ENCODE measurements around the gene CMTM8.

DNA sequence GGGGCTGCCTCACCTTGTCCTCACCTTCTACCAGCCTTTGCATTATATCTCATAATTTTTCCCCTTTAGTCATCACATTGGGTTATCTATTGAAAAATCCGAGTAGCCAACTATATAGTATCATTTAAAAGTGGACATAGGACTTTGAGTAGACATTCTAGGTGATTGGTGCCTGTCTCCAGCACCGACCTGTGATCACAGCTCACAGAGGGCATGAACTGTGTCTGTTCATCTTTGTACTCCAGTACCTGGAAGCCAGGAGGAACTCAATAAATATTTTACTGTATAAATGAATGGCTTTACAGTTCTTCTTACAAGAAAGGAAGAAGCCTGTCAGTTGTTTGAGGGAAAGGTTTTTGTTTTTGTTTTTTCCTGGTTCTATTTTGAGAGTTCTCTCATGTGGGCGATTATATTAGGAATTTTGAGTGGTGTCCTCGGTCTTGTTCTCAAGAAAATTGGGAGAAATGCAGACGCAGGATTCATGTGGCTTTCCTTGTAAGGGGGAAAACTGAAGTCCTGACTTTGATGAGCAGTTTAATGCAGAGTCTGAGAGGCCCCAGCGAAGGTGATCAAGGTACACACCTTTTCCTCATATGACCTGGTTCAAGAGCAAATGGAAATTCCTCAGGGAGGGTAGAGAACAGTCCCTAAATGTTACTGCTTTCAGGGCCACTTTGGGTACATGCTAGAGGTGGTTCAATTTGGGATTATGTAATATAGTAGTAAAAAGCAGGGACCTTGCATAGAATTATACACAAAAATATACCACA lies 46.1 kb downstream of the CMTM8 start:
- TF ChIP-seq, protein P1, sequence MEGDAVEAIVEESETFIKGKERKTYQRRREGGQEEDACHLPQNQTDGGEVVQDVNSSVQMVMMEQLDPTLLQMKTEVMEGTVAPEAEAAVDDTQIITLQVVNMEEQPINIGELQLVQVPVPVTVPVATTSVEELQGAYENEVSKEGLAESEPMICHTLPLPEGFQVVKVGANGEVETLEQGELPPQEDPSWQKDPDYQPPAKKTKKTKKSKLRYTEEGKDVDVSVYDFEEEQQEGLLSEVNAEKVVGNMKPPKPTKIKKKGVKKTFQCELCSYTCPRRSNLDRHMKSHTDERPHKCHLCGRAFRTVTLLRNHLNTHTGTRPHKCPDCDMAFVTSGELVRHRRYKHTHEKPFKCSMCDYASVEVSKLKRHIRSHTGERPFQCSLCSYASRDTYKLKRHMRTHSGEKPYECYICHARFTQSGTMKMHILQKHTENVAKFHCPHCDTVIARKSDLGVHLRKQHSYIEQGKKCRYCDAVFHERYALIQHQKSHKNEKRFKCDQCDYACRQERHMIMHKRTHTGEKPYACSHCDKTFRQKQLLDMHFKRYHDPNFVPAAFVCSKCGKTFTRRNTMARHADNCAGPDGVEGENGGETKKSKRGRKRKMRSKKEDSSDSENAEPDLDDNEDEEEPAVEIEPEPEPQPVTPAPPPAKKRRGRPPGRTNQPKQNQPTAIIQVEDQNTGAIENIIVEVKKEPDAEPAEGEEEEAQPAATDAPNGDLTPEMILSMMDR (IDR thresholded peaks at IDR 0.05), result no peak
- TF ChIP-seq EP300 (IDR thresholded peaks at IDR 0.05), result no peak

All from sigmoid colon (tissue), 4 donors.